Right lobe of liver (tissue), 4 donors: ENCODE data around the gene WDR47.

Source experiments
- POLR2A ChIP-seq: fragments of 450-650 bp; IDR thresholded peaks from one replicate; pipeline ENCODE4 v1.6.1; 2017; ENCODE audit warnings: antibody characterized with exemption, mild to moderate bottlenecking
- TF ChIP-seq, protein P1 (sequence below), 4 donors: fragments of 200-600 bp in 3 of 4; fragments of 450-650 bp in 1 of 4; IDR thresholded peaks; one replicate each; pipeline versions ENCODE4 v1.5.1 to v1.8.0; 2016 to 2022; ENCODE audit warnings: antibody characterized with exemption in 4 of 4, mild to moderate bottlenecking in 2 of 4
- donor health status: DM: no; HTN: no; CAD: no.
- donor health status: DM: no; HTN: no; CAD: no.
- donor health status: DM: no; HTN: yes; CAD: no.

DNA sequence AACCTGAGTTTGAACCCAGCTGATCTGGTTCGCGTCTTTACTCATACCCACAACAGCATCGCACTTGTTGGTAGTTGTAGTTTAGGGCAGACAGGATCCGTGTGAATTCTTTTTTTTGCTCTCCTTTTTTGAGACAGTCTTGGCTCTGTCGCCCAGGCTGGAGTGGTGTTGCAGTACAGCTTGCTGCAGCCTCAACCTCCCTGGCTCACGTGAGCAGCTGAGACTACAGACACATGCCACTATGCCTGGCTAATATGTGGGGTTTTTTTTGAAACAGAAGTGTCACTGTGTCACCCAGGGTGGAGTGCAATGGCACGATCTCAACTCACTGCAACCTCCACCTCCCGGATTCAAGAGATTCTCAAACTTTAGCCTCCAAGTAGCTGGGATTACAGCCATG, 26.0 kb upstream of the WDR47 start:
- TF ChIP-seq, protein P1, sequence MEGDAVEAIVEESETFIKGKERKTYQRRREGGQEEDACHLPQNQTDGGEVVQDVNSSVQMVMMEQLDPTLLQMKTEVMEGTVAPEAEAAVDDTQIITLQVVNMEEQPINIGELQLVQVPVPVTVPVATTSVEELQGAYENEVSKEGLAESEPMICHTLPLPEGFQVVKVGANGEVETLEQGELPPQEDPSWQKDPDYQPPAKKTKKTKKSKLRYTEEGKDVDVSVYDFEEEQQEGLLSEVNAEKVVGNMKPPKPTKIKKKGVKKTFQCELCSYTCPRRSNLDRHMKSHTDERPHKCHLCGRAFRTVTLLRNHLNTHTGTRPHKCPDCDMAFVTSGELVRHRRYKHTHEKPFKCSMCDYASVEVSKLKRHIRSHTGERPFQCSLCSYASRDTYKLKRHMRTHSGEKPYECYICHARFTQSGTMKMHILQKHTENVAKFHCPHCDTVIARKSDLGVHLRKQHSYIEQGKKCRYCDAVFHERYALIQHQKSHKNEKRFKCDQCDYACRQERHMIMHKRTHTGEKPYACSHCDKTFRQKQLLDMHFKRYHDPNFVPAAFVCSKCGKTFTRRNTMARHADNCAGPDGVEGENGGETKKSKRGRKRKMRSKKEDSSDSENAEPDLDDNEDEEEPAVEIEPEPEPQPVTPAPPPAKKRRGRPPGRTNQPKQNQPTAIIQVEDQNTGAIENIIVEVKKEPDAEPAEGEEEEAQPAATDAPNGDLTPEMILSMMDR (IDR thresholded peaks at IDR 0.05), result no peak
- TF ChIP-seq POLR2A, result no peak
